GM21576 (cell line): ENCODE data around the gene NUP35.

ENCODE experiments used
- ATAC-seq: cut with Tn5 transposase; IDR thresholded peaks from one replicate; pipeline ENCODE4 v1.9.1; 2021; ENCODE audit warnings: mild to moderate bottlenecking, moderate library complexity; ENCODE audit not compliant: unreplicated experiment

NUP35 gene

GRCh38 chr2:183207110-183207509 is 82.9 kb downstream of the NUP35 start:
- no peak for ATAC-seq

GRCh38 chr2:183209395-183210028 is 85.3 kb downstream of the NUP35 start:
- ATAC-seq, result no peak
